ENCODE measurements around the gene LMBRD1.
"Not testable (repeated sequence)": the region's sequence is repeated elsewhere in the genome, so short reads cannot be mapped to it uniquely, and the experiment has no call there.

LMBRD1 gene

GRCh38 chr6:69796073-69796641 lies 653 bp downstream of the LMBRD1 start:
- DNase-seq (ENCODE audit: low read depth in 3 of 3), result peak in 1 of 3 experiments; percentile 2

GRCh38 chr6:69795469-69796072 lies 1.2 kb downstream of the LMBRD1 start:
- DNase-seq (ENCODE audit: low read depth in 3 of 3), result no peak

GRCh38 chr6:69792292-69792691 lies 4.5 kb downstream of the LMBRD1 start:
- no peak for DNase-seq (ENCODE audit: low read depth in 3 of 3)

- no peak for DNase-seq (ENCODE audit: low read depth in 3 of 3)
Observed at GRCh38 chr6:69791065-69791471, 5.7 kb downstream of the LMBRD1 start.

GRCh38 chr6:69790629-69791028 lies 6.2 kb downstream of the LMBRD1 start:
- DNase-seq (ENCODE audit: low read depth in 3 of 3), result no peak

GRCh38 chr6:69789578-69789977 lies 7.2 kb downstream of the LMBRD1 start:
- DNase-seq (ENCODE audit: low read depth in 3 of 3), result no peak

GRCh38 chr6:69787436-69787835 lies 9.4 kb downstream of the LMBRD1 start:
- not testable (repeated sequence) for DNase-seq (ENCODE audit: low read depth in 3 of 3)

GRCh38 chr6:69785697-69786096 lies 11.1 kb downstream of the LMBRD1 start:
- no peak for DNase-seq (ENCODE audit: low read depth in 3 of 3)

- DNase-seq (ENCODE audit: low read depth in 3 of 3), result no peak
Observed at GRCh38 chr6:69784595-69785377, 12.0 kb downstream of the LMBRD1 start.

GRCh38 chr6:69783108-69783507 lies 13.7 kb downstream of the LMBRD1 start:
- DNase-seq (ENCODE audit: low read depth in 3 of 3), result no peak

- no peak for DNase-seq (ENCODE audit: low read depth in 3 of 3)
Observed at GRCh38 chr6:69780585-69781178, 16.1 kb downstream of the LMBRD1 start.

GRCh38 chr6:69775941-69776340 lies 20.9 kb downstream of the LMBRD1 start:
- no peak for DNase-seq (ENCODE audit: low read depth in 3 of 3)

- DNase-seq (ENCODE audit: low read depth in 3 of 3), result no peak
Observed at GRCh38 chr6:69775585-69775849, 21.3 kb downstream of the LMBRD1 start.

- DNase-seq (ENCODE audit: low read depth in 3 of 3), result no peak
Observed at GRCh38 chr6:69774740-69775584, 21.8 kb downstream of the LMBRD1 start.

- no peak for DNase-seq (ENCODE audit: low read depth in 3 of 3)
Observed at GRCh38 chr6:69771158-69771906, 25.5 kb downstream of the LMBRD1 start.

GRCh38 chr6:69768664-69769063 lies 28.1 kb downstream of the LMBRD1 start:
- no peak for DNase-seq (ENCODE audit: low read depth in 3 of 3)

- no peak for DNase-seq (ENCODE audit: low read depth in 3 of 3)
Observed at GRCh38 chr6:69763763-69764162, 33.0 kb downstream of the LMBRD1 start.

GRCh38 chr6:69761853-69762252 lies 35.0 kb downstream of the LMBRD1 start:
- DNase-seq (ENCODE audit: low read depth in 3 of 3), result no peak

- no peak for DNase-seq (ENCODE audit: low read depth in 3 of 3)
Observed at GRCh38 chr6:69758214-69758613, 38.6 kb downstream of the LMBRD1 start.

GRCh38 chr6:69756907-69757306 lies 39.9 kb downstream of the LMBRD1 start:
- no peak for DNase-seq (ENCODE audit: low read depth in 3 of 3)

- no peak for DNase-seq (ENCODE audit: low read depth in 3 of 3)
Observed at GRCh38 chr6:69756366-69756765, 40.4 kb downstream of the LMBRD1 start.
